GM12875 (cell line): Measurements from ENCODE around the gene SLC27A5.
A peak's percentile ranks its signal among the peaks of the same experiment; 100 is the strongest.

Experiments
- H3K4me3 ChIP-seq: one replicate; pipeline ENCODE4 v1.5.1; 2011; ENCODE audit warnings: low read depth, low read length, control low read depth
- CTCF ChIP-seq: IDR thresholded peaks from 2 replicates; pipeline ENCODE4 v1.5.1; 2011; ENCODE audit warnings: low read depth, mild to moderate bottlenecking, control low read depth, inconsistent platforms, low read length, moderate library complexity, borderline replicate concordance; ENCODE audit not compliant: insufficient read depth

SLC27A5 gene

GRCh38 chr19:58479303-58479702 lies 32.5 kb downstream of the SLC27A5 start:
- H3K4me3 ChIP-seq, result no peak overlapping the region
- TF ChIP-seq CTCF, result no peak

GRCh38 chr19:58477871-58478270 lies 33.9 kb downstream of the SLC27A5 start:
- no peak overlapping the region for H3K4me3 ChIP-seq
- no peak for TF ChIP-seq CTCF

GRCh38 chr19:58477130-58477529 lies 34.7 kb downstream of the SLC27A5 start:
- TF ChIP-seq CTCF, result no peak
- no peak overlapping the region for H3K4me3 ChIP-seq

GRCh38 chr19:58476498-58477015 lies 35.2 kb downstream of the SLC27A5 start:
- TF ChIP-seq CTCF, result no peak
- peak overlapping the region; percentile 63 for H3K4me3 ChIP-seq

GRCh38 chr19:58475714-58476497 lies 35.9 kb downstream of the SLC27A5 start, which contains the start of gene ZNF446:
Gene ZNF446 (plus strand): TSS chr19:58476352. CDS start chr19:58477219, 867 bp downstream.
- 0 out of 2 replicates have a peak, but pooled peaks have one; percentile 0 for TF ChIP-seq CTCF
- H3K4me3 ChIP-seq, result peak within 1 kb of the TSS; percentile 63

- peak overlapping the region; percentile 63 for H3K4me3 ChIP-seq
- no peak for TF ChIP-seq CTCF
These were observed 36.6 kb downstream of the SLC27A5 start for GRCh38 chr19:58474997-58475713.
